ENCODE data around the gene TSPAN17. TPM values are rescaled to one million over a fixed set of nuclear protein-coding genes. Genes with fewer than 3 reads are reported as not detected.

TSPAN17 gene
- total and polyA plus RNA-seq, 4 donors: 20.8 to 55.1 (median 41.7) TPM

DNA sequence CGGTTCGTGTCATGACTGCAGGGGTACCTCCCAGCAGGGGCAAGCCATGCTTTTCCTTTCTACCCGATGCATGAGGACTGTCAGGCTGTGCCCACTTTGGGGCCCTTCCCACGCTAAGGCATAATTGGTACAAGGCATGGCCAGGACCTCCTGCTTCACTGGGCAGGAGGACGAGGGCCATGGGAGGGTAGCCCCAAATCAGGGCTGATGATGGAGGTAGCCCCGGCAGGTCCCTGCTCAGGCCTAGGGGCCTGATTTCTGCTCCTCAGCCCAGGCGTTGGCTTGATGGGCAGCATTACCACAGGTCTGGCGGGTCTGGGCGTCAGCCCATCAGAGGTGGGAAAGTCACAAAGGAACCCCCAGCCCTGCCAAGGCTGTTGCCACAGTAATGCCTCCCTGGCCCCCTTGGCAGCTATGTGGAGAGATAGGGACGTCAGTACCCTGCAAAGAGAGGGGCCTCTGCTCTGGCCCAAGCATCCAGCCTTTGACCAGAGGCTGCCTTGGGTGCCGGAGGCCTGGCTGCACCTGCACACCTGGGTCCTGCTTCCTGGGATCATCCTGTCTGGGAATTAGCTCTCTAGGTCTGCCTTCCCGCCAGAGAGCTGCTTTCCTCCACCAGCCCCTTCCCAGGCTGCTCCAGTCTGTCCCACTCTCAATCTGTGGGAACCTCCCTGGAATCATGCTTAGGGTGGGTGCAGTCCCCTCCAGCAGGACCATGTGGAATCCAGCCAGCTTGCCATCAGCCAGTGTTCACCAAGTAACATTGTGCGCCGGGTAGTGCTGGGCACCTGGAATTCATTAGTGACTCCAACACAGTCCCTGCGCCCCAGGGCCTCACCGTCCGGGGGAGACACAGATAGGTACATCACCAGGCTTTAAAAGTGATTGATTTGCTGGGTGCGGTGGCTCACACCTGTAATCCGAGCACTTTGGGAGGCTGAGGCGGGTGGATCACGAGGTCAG lies 15.4 kb downstream of the TSPAN17 start:
- DNase-seq (ENCODE audit: low read depth in 4 of 6, low spot score in 6 of 6): no peak
- Histone ChIP-seq H3K4me3 (ENCODE audit: low read depth, low read length) (no peak overlapping the region), H3K27ac (ENCODE audit: low read depth, low read length) (no peak overlapping the region), H3K27me3 (ENCODE audit: control insufficient read depth, insufficient read depth, low read length) (peaks cover 2% of the 10 kb centered on the region), H3K9me3 (ENCODE audit: control insufficient read depth, insufficient read depth, low read length) (no peaks in the 10 kb centered on the region), H3K4me1 (ENCODE audit: control insufficient read depth, insufficient read depth, low read length) (peaks cover 16% of the 10 kb centered on the region), H3K36me3 (ENCODE audit: control insufficient read depth, insufficient read depth, low read length) (peaks cover 16% of the 10 kb centered on the region)
- WGBS (ENCODE audit: insufficient coverage): 69% methylated on average over 18 of the region's 21 CpGs

DNA sequence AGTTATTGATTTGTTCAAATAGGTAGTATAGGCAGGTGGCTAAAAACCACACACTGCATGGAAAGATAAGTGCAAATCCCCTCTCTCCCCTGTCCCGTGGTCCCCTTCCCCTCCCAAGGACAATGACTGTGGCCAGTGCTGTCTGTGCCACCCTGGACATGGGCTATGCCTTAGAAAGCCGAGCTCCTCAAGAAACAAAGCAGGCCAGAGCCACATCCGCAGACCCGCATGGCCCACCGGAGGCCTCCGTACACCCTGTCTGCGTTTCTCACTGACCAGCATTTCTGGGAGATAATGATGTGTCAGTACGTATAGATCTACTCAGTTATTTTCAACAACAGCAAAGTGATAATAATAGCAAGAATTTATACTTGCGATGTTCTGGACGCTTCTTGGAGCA lies 16.3 kb downstream of the TSPAN17 start:
- H3K27ac ChIP-seq (ENCODE audit: low read depth, low read length): no peak overlapping the region
- H3K27me3 ChIP-seq (ENCODE audit: control insufficient read depth, insufficient read depth, low read length): peaks cover 2% of the 10 kb centered on the region
- H3K9me3 ChIP-seq (ENCODE audit: control insufficient read depth, insufficient read depth, low read length): no peaks in the 10 kb centered on the region
- 79% methylated on average over 7 of the region's 10 CpGs for WGBS (ENCODE audit: insufficient coverage)
- DNase-seq (ENCODE audit: low read depth in 4 of 6, low spot score in 6 of 6): no peak
- no peak overlapping the region for H3K4me3 ChIP-seq (ENCODE audit: low read depth, low read length)
- peaks cover 9% of the 10 kb centered on the region for H3K36me3 ChIP-seq (ENCODE audit: control insufficient read depth, insufficient read depth, low read length)
- H3K4me1 ChIP-seq (ENCODE audit: control insufficient read depth, insufficient read depth, low read length): peaks cover 13% of the 10 kb centered on the region

DNA sequence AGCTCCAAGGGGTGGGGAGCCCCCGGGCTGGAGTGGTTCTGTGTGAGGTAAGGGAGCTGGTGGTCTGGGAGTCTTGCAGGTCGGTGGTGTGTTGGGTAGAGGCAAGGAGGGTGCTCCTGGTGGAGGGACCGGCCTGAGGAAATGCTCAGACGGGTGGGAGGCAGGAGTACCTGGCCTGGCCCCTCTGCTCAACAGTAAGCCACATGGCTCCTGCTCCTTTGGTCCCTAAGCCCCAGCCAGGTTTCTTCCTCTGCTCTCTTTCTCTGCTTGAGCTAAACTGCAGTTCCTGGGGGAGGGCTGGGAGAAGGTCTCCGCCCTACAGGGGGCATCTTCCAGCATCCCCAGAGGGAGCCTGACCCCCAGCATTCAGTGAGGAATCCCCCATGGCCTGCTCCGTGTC lies 17.2 kb downstream of the TSPAN17 start:
- DNase-seq (ENCODE audit: low read depth in 4 of 6, low spot score in 6 of 6): no peak
- no peaks in the 10 kb centered on the region for H3K9me3 ChIP-seq (ENCODE audit: control insufficient read depth, insufficient read depth, low read length)
- no peak overlapping the region for H3K27ac ChIP-seq (ENCODE audit: low read depth, low read length)
- H3K4me3 ChIP-seq (ENCODE audit: low read depth, low read length): no peak overlapping the region
- H3K27me3 ChIP-seq (ENCODE audit: control insufficient read depth, insufficient read depth, low read length): peaks cover 4% of the 10 kb centered on the region
- peaks cover 13% of the 10 kb centered on the region for H3K4me1 ChIP-seq (ENCODE audit: control insufficient read depth, insufficient read depth, low read length)
- H3K36me3 ChIP-seq (ENCODE audit: control insufficient read depth, insufficient read depth, low read length): no peaks in the 10 kb centered on the region
- 35% methylated on average over 5 of the region's 6 CpGs for WGBS (ENCODE audit: insufficient coverage)

DNA sequence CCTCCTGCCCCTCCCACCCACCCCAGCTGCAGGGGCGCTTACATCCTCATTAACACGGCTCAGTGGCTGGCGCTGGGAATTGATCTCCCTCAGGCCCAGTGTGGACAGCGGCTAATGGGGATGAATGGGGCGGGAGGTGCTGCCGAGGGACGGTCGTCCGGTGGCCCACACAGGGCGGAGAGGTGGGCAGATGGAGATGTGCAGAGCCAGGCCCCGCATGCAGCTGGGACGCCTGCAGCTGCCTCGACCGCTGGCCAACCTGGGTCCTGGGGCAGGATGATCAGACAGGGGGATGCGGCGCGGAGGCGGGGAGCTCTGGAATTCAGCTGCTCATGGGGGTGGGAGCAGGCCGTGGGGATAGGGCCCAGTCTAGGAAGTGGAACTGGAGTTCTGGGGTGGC lies 17.6 kb downstream of the TSPAN17 start:
- WGBS (ENCODE audit: insufficient coverage): 25% methylated on average over 17 of the region's 19 CpGs

DNA sequence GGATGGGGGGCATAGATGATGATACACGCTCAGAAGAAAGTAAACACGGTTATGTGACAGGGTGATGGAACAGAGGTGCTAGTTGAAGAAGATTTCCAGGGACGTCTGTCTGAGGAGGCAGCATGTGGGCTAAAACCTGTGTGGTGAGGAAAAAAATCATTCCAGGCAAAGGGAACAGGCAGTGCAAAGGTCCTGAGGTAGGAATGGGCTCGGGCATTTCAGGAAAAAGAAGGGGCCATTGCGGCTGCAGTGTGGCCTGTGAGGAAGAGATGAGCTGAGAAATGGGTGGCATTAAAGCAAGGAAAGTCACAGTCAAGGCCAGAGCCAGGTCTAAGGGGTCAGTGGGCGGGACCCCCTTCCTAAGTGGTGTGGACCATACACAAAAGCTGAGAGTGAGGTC lies 18.2 kb downstream of the TSPAN17 start:
- WGBS (ENCODE audit: insufficient coverage): 90% methylated on average over 6 of the region's 6 CpGs
- no peaks in the 10 kb centered on the region for H3K9me3 ChIP-seq (ENCODE audit: control insufficient read depth, insufficient read depth, low read length)
- DNase-seq (ENCODE audit: low read depth in 4 of 6, low spot score in 6 of 6): no peak
- peaks cover 6% of the 10 kb centered on the region for H3K27me3 ChIP-seq (ENCODE audit: control insufficient read depth, insufficient read depth, low read length)
- no peak overlapping the region for H3K4me3 ChIP-seq (ENCODE audit: low read depth, low read length)
- no peak overlapping the region for H3K27ac ChIP-seq (ENCODE audit: low read depth, low read length)
- H3K4me1 ChIP-seq (ENCODE audit: control insufficient read depth, insufficient read depth, low read length): peaks cover 19% of the 10 kb centered on the region
- H3K36me3 ChIP-seq (ENCODE audit: control insufficient read depth, insufficient read depth, low read length): no peaks in the 10 kb centered on the region

More for the DNA sequence above, 17.6 kb downstream of the TSPAN17 start:
- Histone ChIP-seq H3K27ac (ENCODE audit: low read depth, low read length) (no peak overlapping the region), H3K4me1 (ENCODE audit: control insufficient read depth, insufficient read depth, low read length) (peaks cover 15% of the 10 kb centered on the region), H3K36me3 (ENCODE audit: control insufficient read depth, insufficient read depth, low read length) (no peaks in the 10 kb centered on the region), H3K27me3 (ENCODE audit: control insufficient read depth, insufficient read depth, low read length) (peaks cover 4% of the 10 kb centered on the region), H3K9me3 (ENCODE audit: control insufficient read depth, insufficient read depth, low read length) (no peaks in the 10 kb centered on the region), H3K4me3 (ENCODE audit: low read depth, low read length) (no peak overlapping the region)
- DNase-seq (ENCODE audit: low read depth in 4 of 6, low spot score in 6 of 6): no peak

DNA sequence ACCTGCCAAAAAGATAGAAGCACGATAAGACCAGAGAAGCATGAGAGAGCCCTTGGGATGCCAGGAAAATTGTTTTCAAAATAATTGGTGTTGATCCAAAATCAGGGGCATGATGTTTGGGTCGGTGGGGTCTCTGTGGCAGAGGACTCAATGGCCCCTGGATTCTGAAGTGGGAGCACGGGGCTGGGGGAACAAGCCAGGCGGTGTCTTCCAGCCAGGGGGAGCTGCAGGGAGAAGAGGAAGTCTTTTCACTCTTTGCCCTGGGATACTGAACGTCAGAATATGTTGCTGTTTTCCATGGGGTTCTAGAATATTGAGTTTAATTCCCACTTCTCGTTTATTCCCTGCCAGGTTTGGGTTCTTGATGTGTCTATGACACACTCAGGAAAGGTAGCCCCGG lies 20.4 kb downstream of the TSPAN17 start:
- Histone ChIP-seq H3K9me3 (ENCODE audit: control insufficient read depth, insufficient read depth, low read length) (no peaks in the 10 kb centered on the region), H3K4me3 (ENCODE audit: low read depth, low read length) (no peak overlapping the region), H3K27me3 (ENCODE audit: control insufficient read depth, insufficient read depth, low read length) (peaks cover 6% of the 10 kb centered on the region), H3K36me3 (ENCODE audit: control insufficient read depth, insufficient read depth, low read length) (no peaks in the 10 kb centered on the region), H3K27ac (ENCODE audit: low read depth, low read length) (no peak overlapping the region), H3K4me1 (ENCODE audit: control insufficient read depth, insufficient read depth, low read length) (peaks cover 16% of the 10 kb centered on the region)
- no peak for DNase-seq (ENCODE audit: low read depth in 4 of 6, low spot score in 6 of 6)
- 71% methylated on average over 7 of the region's 7 CpGs for whole genome bisulfite sequencing (ENCODE audit: insufficient coverage)

DNA sequence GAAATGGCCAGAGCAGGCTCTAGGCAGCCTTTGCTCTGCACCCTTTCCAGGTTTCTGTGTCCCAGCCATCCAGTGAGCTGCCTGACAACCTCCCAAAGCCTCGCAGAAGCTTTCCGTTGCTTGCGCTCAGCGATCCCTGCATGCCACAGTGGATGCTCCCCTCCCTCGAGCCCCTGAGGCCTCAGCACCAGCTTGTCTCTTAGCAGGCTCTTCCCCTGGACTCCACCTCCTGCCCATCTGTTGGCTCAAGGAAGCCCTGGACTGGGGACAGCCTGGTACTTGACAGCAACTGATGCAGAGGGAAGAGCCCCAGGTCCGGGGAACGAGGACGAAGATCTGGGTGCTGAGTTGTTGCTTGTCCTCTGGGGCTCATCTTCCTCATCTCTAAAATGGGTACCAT lies 23.2 kb downstream of the TSPAN17 start:
- Histone ChIP-seq H3K4me3 (ENCODE audit: low read depth, low read length) (no peak overlapping the region), H3K36me3 (ENCODE audit: control insufficient read depth, insufficient read depth, low read length) (no peaks in the 10 kb centered on the region), H3K4me1 (ENCODE audit: control insufficient read depth, insufficient read depth, low read length) (peaks cover 10% of the 10 kb centered on the region), H3K9me3 (ENCODE audit: control insufficient read depth, insufficient read depth, low read length) (no peaks in the 10 kb centered on the region), H3K27ac (ENCODE audit: low read depth, low read length) (no peak overlapping the region), H3K27me3 (ENCODE audit: control insufficient read depth, insufficient read depth, low read length) (peaks cover 4% of the 10 kb centered on the region)
- 78% methylated on average over 8 of the region's 8 CpGs for WGBS (ENCODE audit: insufficient coverage)
- no peak for DNase-seq (ENCODE audit: low read depth in 4 of 6, low spot score in 6 of 6)

DNA sequence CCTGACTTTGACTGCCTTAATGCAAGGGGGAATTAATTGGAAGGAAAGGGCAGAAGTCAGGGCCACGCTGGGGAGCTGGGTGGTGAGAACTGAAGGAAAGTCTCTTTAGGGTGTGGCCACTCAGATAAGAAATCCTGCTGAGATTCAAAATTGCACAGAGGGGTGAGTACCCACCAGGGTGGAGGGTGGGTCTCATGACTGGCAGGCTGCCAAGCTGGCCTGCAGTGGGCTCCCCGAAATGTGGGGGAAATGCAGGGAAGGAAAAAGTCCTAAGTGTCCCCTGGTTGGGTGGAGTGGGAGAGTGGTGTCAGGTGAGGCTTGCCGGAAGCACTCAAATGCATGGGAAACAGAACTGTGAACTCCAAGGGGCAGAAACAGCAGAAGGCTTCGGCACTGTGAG lies 24.1 kb downstream of the TSPAN17 start:
- Histone ChIP-seq H3K27me3 (ENCODE audit: control insufficient read depth, insufficient read depth, low read length) (peaks cover 4% of the 10 kb centered on the region), H3K9me3 (ENCODE audit: control insufficient read depth, insufficient read depth, low read length) (no peaks in the 10 kb centered on the region), H3K27ac (ENCODE audit: low read depth, low read length) (no peak overlapping the region), H3K4me1 (ENCODE audit: control insufficient read depth, insufficient read depth, low read length) (peaks cover 10% of the 10 kb centered on the region), H3K4me3 (ENCODE audit: low read depth, low read length) (no peak overlapping the region), H3K36me3 (ENCODE audit: control insufficient read depth, insufficient read depth, low read length) (no peaks in the 10 kb centered on the region)
- 93% methylated on average over 4 of the region's 4 CpGs for WGBS (ENCODE audit: insufficient coverage)
- no peak for DNase-seq (ENCODE audit: low read depth in 4 of 6, low spot score in 6 of 6)

DNA sequence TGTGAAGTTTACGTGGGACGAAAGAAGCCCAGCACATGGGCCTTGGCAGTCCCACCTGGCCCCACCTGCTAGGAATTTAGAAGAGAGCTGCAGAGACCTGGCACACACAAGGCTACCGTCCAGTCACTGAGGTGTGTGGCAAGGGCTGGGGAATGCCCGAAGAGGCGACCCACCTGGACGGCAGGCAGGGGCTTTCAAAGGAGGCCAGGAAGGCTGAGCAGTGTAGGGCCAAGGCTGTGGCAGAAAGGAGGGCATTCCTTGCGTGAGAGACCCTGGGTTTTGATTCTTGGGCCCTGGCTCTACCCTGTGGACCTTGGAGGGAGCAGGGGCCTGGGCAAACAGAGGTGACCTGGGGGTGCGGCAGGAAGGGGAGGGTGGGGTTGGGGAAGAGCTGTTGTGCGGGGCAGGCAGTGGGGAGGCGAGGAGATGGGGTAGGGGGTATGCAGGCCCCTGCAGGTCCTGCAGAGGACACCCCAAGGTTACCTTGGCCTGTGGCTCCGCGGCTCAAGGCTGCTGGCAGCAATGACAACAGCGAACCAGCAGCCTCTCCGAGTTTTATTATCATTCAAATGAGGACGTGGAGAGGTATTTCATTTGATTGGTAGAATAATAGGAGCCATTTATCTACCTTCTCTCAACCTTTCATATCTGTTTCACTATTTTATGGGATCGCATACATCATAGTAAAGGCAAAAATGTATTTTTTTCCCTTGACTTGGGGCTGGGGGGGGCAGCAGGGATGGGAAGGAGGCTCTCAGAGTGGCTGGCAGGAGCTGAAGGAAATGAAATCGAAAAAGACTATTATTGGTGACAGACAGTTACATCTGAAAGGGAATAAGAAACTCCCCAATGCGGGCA lies 24.8 kb downstream of the TSPAN17 start:
- peaks cover 4% of the 10 kb centered on the region for H3K27me3 ChIP-seq (ENCODE audit: control insufficient read depth, insufficient read depth, low read length)
- H3K27ac ChIP-seq (ENCODE audit: low read depth, low read length): no peak overlapping the region
- DNase-seq (ENCODE audit: low read depth in 4 of 6, low spot score in 6 of 6): peak in 1 of 6 donors; percentile 65
- 75% methylated on average over 10 of the region's 18 CpGs for WGBS (ENCODE audit: insufficient coverage)
- no peak overlapping the region for H3K4me3 ChIP-seq (ENCODE audit: low read depth, low read length)
- H3K9me3 ChIP-seq (ENCODE audit: control insufficient read depth, insufficient read depth, low read length): no peaks in the 10 kb centered on the region
- no peaks in the 10 kb centered on the region for H3K36me3 ChIP-seq (ENCODE audit: control insufficient read depth, insufficient read depth, low read length)
- H3K4me1 ChIP-seq (ENCODE audit: control insufficient read depth, insufficient read depth, low read length): peaks cover 10% of the 10 kb centered on the region

Measured in spinal cord (tissue), 10 donors.